GM23338 (cell line): Measurements from ENCODE around the gene TCF3.

Experiments used
- CREB1 ChIP-seq: fragments of 250-450 bp; sonication (Bioruptor Pico); IDR thresholded peaks from 2 replicates; pipeline ENCODE4 v1.5.0; 2020; ENCODE audit warnings: low read depth, mild to moderate bottlenecking, moderate library complexity
- CTCF ChIP-seq, 2 experiments: fragments of 200-600 bp in 1 of 2; sonication (generic) in 1 of 2; conservative IDR thresholded peaks; 2 replicates each; pipeline versions ENCODE4 v1.5.1 to v1.6.1; 2016 to 2017; ENCODE audit warnings: antibody characterized with exemption in 2 of 2, low read depth in 2 of 2, mild to moderate bottlenecking in 2 of 2, moderate library complexity in 1 of 2
- EZH2 ChIP-seq: fragments of 200-600 bp; sonication (generic); IDR thresholded peaks from one replicate; pipeline ENCODE4 v1.8.0; 2017; ENCODE audit warnings: antibody characterized with exemption, mild to moderate bottlenecking, low read depth; ENCODE audit not compliant: unreplicated experiment
- EZH2phosphoT487 ChIP-seq: fragments of 200-600 bp; sonication (generic); IDR thresholded peaks from one replicate; pipeline ENCODE4 v1.8.1; 2018; ENCODE audit warnings: antibody characterized with exemption; ENCODE audit not compliant: unreplicated experiment
- JUNB ChIP-seq: IDR thresholded peaks from one replicate; pipeline ENCODE4 v1.6.1; 2016; ENCODE audit warnings: antibody characterized with exemption; ENCODE audit not compliant: unreplicated experiment
- NANOG ChIP-seq: IDR thresholded peaks from 2 replicates; pipeline ENCODE4 v1.6.1; 2016; ENCODE audit warnings: antibody characterized with exemption, borderline replicate concordance
- POLR2AphosphoS5 ChIP-seq: IDR thresholded peaks from 2 replicates; pipeline ENCODE4 v1.6.1; 2016; ENCODE audit warnings: antibody characterized with exemption, low read depth
- REST ChIP-seq: IDR thresholded peaks from one replicate; pipeline ENCODE4 v1.6.1; 2018; ENCODE audit warnings: antibody characterized with exemption; ENCODE audit not compliant: unreplicated experiment
- STAT1 ChIP-seq: IDR thresholded peaks from one replicate; pipeline ENCODE4 v1.6.1; 2016; ENCODE audit warnings: antibody characterized with exemption; ENCODE audit not compliant: unreplicated experiment
- TF ChIP-seq, protein P1 (sequence below): IDR thresholded peaks from 2 replicates; pipeline ENCODE4 v1.6.1; 2016; ENCODE audit warnings: antibody characterized with exemption

- TF ChIP-seq CTCF (conservative IDR thresholded peaks at IDR 0.05; ENCODE audit: low read depth in 2 of 2) (no peak), POLR2AphosphoS5 (no peak), REST (no peak), EZH2 (no peak), CREB1 (no peak), EZH2phosphoT487 (no peak), JUNB (no peak), NANOG (no peak), STAT1 (no peak)
- TF ChIP-seq, protein P1, sequence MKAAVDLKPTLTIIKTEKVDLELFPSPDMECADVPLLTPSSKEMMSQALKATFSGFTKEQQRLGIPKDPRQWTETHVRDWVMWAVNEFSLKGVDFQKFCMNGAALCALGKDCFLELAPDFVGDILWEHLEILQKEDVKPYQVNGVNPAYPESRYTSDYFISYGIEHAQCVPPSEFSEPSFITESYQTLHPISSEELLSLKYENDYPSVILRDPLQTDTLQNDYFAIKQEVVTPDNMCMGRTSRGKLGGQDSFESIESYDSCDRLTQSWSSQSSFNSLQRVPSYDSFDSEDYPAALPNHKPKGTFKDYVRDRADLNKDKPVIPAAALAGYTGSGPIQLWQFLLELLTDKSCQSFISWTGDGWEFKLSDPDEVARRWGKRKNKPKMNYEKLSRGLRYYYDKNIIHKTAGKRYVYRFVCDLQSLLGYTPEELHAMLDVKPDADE, result no peak
Measured at GRCh38 chr19:1616875-1617274, 35.5 kb downstream of the TCF3 start.
